ENCODE measurements around the gene FGF18.

Gene FGF18

GRCh38 chr5:171427318-171428167, 8.1 kb downstream of the FGF18 start:
- no peak for TF ChIP-seq CTCF (IDR thresholded peaks at IDR 0.05; ENCODE audit: extremely low read depth, missing control alignments)
- DNase-seq (ENCODE audit: low spot score) = no peak

- DNase-seq (ENCODE audit: low spot score) = no peak
- TF ChIP-seq CTCF (IDR thresholded peaks at IDR 0.05; ENCODE audit: extremely low read depth, missing control alignments) = no peak
Observed at GRCh38 chr5:171428168-171428696, 8.8 kb downstream of the FGF18 start.

- DNase-seq (ENCODE audit: low spot score) = no peak
- no peak for TF ChIP-seq CTCF (IDR thresholded peaks at IDR 0.05; ENCODE audit: extremely low read depth, missing control alignments)
Observed at GRCh38 chr5:171428809-171429542, 9.5 kb downstream of the FGF18 start.

- no peak for TF ChIP-seq CTCF (IDR thresholded peaks at IDR 0.05; ENCODE audit: extremely low read depth, missing control alignments)
- DNase-seq (ENCODE audit: low spot score) = no peak
Observed at GRCh38 chr5:171429543-171429910, 10.1 kb downstream of the FGF18 start.

- no peak for DNase-seq (ENCODE audit: low spot score)
- no peak for TF ChIP-seq CTCF (IDR thresholded peaks at IDR 0.05; ENCODE audit: extremely low read depth, missing control alignments)
Observed at GRCh38 chr5:171431251-171431777, 11.9 kb downstream of the FGF18 start.

- no peak for TF ChIP-seq CTCF (IDR thresholded peaks at IDR 0.05; ENCODE audit: extremely low read depth, missing control alignments)
- DNase-seq (ENCODE audit: low spot score) = no peak
Observed at GRCh38 chr5:171432076-171432475, 12.6 kb downstream of the FGF18 start.
